ENCODE measurements around the gene PRKG1. TPM values are rescaled to one million over a fixed set of nuclear protein-coding genes. Genes with fewer than 3 reads are reported as not detected.

Gene PRKG1
- total RNA-seq, 2 donors from 2014 or later: 1.3 to 2.7 TPM

GRCh38 chr10:51348622-51349021 lies 274.3 kb downstream of the PRKG1 start:
- 97% methylated on average over 3 to 4 of the region's 4 CpGs for WGBS, 2 experiments (ENCODE audit: insufficient coverage in 1 of 2, insufficient read length in 1 of 2)
- no peaks in the 10 kb centered on the region for H3K4me1 Mint-ChIP-seq
- Histone ChIP-seq H3K9me3 (ENCODE audit: control insufficient read depth, low read length) (no peaks in the 10 kb centered on the region), H3K36me3 (ENCODE audit: control insufficient read depth, insufficient read depth, low read length) (no peaks in the 10 kb centered on the region), H3K27me3 (ENCODE audit: control insufficient read depth, insufficient read depth, low read length, poor library complexity, severe bottlenecking) (peaks cover 11% of the 10 kb centered on the region), H3K27ac (ENCODE audit: low read depth, low read length) (no peak overlapping the region), H3K4me1 (ENCODE audit: control insufficient read depth, insufficient read depth, low read length) (no peaks in the 10 kb centered on the region), H3K4me3 (ENCODE audit: low read length) (no peak overlapping the region), H3K9ac (ENCODE audit: extremely low read depth, low read length, poor library complexity, severe bottlenecking) (no peak overlapping the region)
- no peak overlapping the region for H3K27ac Mint-ChIP-seq
- peaks cover 2% of the 10 kb centered on the region for H3K9me3 Mint-ChIP-seq
- no peak for TF ChIP-seq CTCF (conservative IDR thresholded peaks at IDR 0.05)
- DNase-seq: no peak
- no peaks in the 10 kb centered on the region for H3K27me3 Mint-ChIP-seq (ENCODE audit: insufficient read depth)
- no peaks in the 10 kb centered on the region for H3K36me3 Mint-ChIP-seq (ENCODE audit: low read depth)
- no peak overlapping the region for H3K4me3 Mint-ChIP-seq

GRCh38 chr10:51357170-51357569 lies 282.9 kb downstream of the PRKG1 start:
- no peaks in the 10 kb centered on the region for H3K9me3 Mint-ChIP-seq
- DNase-seq: no peak
- no peaks in the 10 kb centered on the region for H3K36me3 Mint-ChIP-seq (ENCODE audit: low read depth)
- Histone ChIP-seq H3K36me3 (ENCODE audit: control insufficient read depth, insufficient read depth, low read length) (no peaks in the 10 kb centered on the region), H3K4me3 (ENCODE audit: low read length) (no peak overlapping the region), H3K27ac (ENCODE audit: low read depth, low read length) (no peak overlapping the region), H3K9ac (ENCODE audit: extremely low read depth, low read length, poor library complexity, severe bottlenecking) (no peak overlapping the region), H3K9me3 (ENCODE audit: control insufficient read depth, low read length) (no peaks in the 10 kb centered on the region), H3K4me1 (ENCODE audit: control insufficient read depth, insufficient read depth, low read length) (no peaks in the 10 kb centered on the region), H3K27me3 (ENCODE audit: control insufficient read depth, insufficient read depth, low read length, poor library complexity, severe bottlenecking) (no peaks in the 10 kb centered on the region)
- no peak for TF ChIP-seq CTCF (conservative IDR thresholded peaks at IDR 0.05)
- WGBS, 2 experiments (ENCODE audit: insufficient coverage in 1 of 2, insufficient read length in 1 of 2): 90 to 100% methylated on average over 1 to 2 of the region's 2 CpGs
- no peaks in the 10 kb centered on the region for H3K27me3 Mint-ChIP-seq (ENCODE audit: insufficient read depth)
- no peak overlapping the region for H3K4me3 Mint-ChIP-seq
- no peaks in the 10 kb centered on the region for H3K4me1 Mint-ChIP-seq
- H3K27ac Mint-ChIP-seq: no peak overlapping the region

- no peak overlapping the region for H3K4me3 ChIP-seq (ENCODE audit: low read length)
- Mint-ChIP-seq H3K9me3 (no peaks in the 10 kb centered on the region), H3K4me3 (no peak overlapping the region), H3K27ac (no peak overlapping the region), H3K4me1 (no peaks in the 10 kb centered on the region), H3K36me3 (ENCODE audit: low read depth) (no peaks in the 10 kb centered on the region), H3K27me3 (ENCODE audit: insufficient read depth) (no peaks in the 10 kb centered on the region)
- H3K36me3 ChIP-seq (ENCODE audit: control insufficient read depth, insufficient read depth, low read length): no peaks in the 10 kb centered on the region
- no peaks in the 10 kb centered on the region for H3K9me3 ChIP-seq (ENCODE audit: control insufficient read depth, low read length)
- H3K9ac ChIP-seq (ENCODE audit: extremely low read depth, low read length, poor library complexity, severe bottlenecking): no peak overlapping the region
- TF ChIP-seq CTCF (conservative IDR thresholded peaks at IDR 0.05): no peak
- no peak overlapping the region for H3K27ac ChIP-seq (ENCODE audit: low read depth, low read length)
- no peaks in the 10 kb centered on the region for H3K27me3 ChIP-seq (ENCODE audit: control insufficient read depth, insufficient read depth, low read length, poor library complexity, severe bottlenecking)
- no peak for DNase-seq
- H3K4me1 ChIP-seq (ENCODE audit: control insufficient read depth, insufficient read depth, low read length): no peaks in the 10 kb centered on the region
These were observed 283.9 kb downstream of the PRKG1 start for GRCh38 chr10:51358227-51358626.
